GM21786 (cell line): ENCODE data around the gene STYX.

Experiments used
- ATAC-seq: cut with Tn5 transposase; IDR thresholded peaks from one replicate; pipeline ENCODE4 v1.9.1; 2021; ENCODE audit not compliant: unreplicated experiment

STYX gene, protein sequence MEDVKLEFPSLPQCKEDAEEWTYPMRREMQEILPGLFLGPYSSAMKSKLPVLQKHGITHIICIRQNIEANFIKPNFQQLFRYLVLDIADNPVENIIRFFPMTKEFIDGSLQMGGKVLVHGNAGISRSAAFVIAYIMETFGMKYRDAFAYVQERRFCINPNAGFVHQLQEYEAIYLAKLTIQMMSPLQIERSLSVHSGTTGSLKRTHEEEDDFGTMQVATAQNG

GRCh38 chr14:52729925-52730708, at the start of gene STYX:
Gene STYX (plus strand): TSS chr14:52730166. CDS start chr14:52730475, 309 bp downstream.
- peak; percentile 95 for ATAC-seq

GRCh38 chr14:52683985-52684520, 45.9 kb upstream of the STYX start:
- no peak for ATAC-seq

- ATAC-seq, result no peak
These were observed 43.8 kb upstream of the STYX start for GRCh38 chr14:52686176-52686575.

DNA sequence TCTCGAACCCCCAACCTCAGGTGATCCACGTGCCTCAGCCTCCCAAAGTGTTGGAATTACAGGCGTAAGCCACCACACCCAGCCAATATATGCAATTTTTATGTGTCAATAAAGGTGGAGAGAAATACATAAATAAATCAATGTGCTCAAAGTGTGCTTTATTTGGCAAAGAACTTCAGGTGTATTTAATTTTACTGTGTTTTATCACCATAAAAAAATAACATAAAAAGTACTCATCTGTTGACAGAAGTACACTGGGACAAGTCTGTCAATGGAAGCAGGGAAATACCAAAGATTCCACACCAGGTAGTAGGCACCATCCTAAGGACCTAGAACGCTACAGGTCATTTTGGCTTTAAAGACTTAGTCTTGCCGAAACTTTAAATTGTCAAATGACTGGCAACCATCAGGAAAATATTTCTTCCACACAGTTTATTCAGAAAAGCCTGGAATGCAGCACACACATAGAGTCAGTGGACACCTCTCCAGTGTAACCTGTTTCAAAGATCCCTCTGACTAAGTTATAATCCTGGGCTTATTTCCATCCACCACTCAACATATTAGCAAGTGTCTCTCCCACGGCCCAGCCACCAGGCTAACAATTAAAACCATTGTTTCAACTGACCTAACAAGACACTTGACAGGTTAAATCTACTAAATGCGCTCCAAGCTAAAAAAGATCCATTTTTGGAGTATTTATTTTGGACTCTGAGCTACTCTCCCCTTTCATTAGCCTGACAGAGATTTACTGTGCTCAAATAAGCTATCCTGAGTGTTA, 38.8 kb upstream of the STYX start:
- no peak for ATAC-seq

DNA sequence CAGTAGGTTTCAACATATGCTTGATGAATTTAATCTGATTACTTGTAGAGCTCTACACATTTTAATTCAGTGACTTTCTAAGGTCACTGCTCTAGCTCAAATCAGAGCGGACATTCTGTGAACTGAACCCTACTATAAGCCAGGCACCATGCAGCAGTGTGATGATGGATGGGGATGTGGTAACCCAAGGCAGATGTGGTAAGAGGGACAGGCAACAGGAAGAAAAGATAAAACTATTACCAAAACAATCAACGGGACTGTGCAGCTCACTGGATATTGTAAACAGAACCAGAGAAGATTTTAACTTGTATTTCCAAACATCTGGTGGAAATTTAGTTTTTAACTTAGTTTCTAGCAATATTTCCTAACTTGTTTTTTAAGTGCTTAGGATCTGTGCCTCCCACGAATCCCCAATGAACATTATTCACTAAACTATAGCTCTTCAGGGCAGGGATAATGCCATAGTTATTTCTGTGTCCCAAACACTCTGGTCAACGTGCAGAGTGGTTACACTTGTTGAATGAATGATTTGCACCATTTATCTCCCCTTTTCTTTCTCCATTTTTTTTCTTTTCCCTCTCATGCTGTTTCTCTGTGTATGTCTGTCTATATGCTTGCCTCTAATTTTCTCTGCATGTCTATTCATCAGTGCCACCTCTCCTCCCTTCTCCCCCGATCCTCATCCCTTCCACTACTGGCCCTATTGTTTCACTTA, 37.6 kb upstream of the STYX start:
- no peak for ATAC-seq

DNA sequence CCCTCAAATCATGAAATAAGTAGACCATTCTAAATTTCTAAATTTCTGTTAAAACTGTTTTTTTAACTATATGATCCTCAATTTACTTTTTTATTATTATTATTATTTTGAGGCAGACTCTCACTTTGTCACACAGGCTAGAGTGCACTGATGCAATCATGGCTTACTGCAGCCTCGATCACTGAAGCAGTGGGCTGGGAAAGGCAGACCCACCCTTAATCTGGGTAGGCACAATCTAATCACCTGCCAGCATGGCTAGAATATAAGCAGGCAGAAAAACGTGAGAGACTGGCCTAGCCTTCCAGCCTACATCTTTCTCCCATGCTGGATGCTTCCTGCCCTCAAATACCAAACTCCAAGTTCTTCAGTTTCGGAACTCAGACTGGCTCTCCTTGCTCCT, 36.9 kb upstream of the STYX start:
- ATAC-seq, result no peak

- no peak for ATAC-seq
These were observed 36.4 kb upstream of the STYX start for GRCh38 chr14:52693532-52693931.

DNA sequence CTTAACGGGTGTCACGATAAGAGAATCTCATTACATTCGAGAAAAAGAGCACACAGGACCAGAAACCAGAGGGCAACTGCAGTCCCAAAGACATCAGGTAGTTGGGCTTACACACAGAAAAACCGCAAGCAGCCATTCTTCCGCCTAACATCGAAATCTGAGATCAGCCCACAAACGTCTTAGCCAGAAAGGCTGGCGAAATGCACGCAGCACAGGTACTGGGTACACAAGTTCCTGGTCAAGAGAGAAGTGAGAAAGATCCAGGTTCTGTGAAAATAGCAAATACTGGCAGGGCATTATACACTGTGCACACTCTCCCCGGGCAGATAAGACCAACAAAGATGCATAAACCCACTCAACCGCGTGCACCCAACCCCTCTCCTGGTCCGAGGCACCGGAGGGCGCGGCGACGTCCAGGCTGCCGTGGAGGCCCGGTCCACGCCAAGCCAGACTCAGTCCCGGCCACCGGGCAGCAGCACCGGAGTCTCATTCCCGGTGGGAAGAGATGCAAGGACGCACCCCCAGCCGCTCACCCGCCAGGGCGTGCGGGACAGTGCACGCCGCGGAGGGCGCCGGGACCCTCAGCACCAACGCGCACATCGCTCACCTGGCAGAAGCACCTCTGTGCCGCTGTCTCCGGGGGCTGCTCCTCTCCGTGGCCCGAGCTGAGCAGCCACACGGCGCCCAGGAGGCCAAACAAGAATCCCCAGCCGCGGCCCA, 35.0 kb upstream of the STYX start:
- ATAC-seq, result peak; percentile 53

DNA sequence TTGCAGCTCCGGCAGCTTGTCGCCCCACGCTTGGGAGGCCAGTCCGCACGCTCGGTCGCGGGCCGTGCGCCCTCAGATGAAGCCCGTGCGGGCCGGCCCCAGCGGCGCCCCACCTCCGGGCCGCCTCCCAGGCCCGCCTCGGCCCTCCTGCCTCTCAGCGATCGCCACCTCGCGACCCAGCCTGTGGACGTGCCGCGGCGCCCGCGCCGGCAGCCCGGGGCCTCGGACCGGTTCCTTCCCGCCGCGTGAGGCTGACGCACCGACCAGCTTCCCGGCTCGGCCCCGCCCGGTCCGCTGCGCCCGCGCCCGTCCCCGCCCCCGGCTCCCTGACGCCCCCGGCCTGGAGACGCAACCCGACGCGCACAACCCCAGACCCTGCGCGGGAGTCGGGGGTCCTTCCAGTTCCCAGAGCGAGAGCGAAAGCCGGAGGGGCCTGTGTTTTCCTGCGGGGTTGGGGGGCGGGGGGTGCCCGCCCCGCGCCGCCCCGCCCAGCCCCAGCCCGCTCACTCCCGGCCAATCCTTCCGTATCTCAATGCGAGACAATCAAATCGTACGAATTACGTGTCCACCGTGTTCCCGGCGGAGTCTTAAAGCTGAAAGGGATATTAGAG, 34.4 kb upstream of the STYX start, which contains the start of gene ERO1A:
TSS of gene ERO1A (minus strand) at position 78 of the 611 bp plus-strand sequence. CDS start at position 1, 77 bp downstream.
- ATAC-seq, result peak; percentile 63

DNA sequence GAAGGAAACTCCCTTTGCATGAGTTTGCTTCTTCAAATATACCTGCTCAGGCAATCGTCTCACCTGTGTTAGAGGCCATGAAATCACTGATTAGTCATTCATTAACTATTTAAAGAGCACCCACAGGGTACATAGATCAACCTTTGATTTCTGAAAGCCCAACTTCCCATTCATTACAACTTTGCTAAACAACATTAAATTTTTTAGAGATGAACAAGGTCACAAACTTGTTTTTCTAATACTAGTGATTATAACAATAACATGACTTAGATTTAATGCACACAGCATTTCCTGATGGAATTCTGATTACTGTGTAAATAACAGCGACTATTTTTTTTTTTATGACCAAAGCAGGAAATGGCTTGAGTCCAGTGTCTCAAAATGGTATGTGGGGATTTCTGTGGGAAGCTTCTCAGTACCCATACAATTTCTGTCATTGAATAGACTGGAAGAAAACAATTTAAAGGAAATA, 29.2 kb upstream of the STYX start:
- ATAC-seq, result no peak

DNA sequence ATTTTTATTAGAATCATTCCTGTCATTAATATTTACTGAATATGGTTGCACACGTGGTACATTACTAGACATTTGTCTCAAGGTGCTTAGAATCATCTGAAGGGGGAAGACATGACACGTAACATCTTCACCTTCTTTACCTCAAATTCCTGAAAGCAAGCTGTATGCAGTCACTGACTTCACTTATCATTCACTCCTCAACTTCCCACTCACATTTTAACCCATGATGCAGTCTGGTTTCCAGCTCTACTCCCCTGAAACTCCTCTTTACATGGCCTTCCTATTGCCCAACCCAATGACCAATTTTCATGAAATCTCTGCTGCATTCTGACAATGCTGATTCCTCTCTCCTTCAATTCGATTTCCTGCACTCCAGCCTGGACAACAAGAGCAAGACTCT, 28.7 kb upstream of the STYX start:
- no peak for ATAC-seq

GRCh38 chr14:52703225-52703624, 26.7 kb upstream of the STYX start:
- no peak for ATAC-seq

DNA sequence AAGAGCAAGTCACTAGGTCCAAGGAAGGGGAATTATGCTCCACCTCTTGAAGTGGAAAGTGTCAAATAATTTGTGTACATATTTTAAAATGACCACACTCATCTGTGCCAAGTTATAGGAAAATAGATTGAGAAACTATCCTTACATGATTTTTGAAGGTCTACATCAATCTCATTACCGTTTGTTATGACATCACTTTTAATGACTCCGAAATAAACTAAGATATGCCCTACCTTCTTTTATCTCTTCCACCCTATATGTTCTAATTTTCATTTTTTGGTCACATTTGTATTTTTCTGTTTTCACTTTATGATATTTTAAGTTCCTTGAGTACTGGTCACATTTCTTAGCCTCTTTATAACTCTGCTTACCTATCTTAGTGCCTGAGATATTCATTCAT, 26.3 kb upstream of the STYX start:
- no peak for ATAC-seq

- ATAC-seq, result no peak
These were observed 23.7 kb upstream of the STYX start for GRCh38 chr14:52706286-52706685.

DNA sequence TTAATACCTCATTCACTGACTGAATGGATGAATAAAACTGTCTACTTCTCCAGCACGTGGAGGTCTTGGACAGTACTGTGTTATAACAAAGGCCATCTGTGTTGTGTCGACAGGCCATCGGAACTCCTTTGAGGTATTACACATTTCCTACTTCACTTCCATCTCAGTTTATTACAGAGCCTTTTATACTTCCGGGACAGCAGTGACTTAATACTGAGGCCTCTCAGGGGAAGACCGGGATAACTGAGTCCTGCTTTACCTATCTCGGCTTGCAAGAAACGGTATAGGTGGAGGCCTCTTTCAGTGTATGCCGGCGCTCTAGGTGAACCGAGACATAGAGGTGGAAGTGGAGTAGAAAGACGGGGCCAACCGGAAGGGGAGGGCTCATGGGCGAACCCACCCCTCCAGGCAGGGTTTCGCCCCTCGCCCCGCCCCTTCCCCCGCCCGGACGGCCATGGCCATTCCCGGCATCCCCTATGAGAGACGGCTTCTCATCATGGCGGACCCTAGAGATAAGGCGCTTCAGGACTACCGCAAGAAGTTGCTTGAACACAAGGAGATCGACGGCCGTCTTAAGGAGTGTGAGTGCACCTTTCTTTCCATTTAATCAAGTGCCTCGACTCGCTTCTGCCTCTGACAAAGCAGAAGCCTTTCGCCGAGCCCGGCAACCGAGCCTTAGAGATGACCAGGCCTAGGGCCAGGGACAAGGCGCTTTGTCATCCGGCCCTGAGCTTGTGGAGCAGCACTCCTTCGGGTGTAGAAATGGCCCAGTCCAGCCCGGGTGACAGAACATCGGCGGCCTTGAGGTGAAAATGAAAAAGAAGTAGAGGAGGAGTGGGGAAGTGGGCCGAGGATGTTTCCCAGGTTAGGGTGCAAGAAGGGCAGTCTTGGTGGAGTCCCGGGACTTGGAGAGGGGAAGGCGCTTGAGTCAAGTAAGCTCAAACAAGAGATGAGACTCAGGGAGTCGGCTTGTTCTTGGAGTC, 23.0 kb upstream of the STYX start, which contains the start of gene PSMC6:
TSS of gene PSMC6 (plus strand) at position 477 of the 983 bp plus-strand sequence. CDS start at position 497, 20 bp downstream.
- peak; percentile 97 for ATAC-seq

DNA sequence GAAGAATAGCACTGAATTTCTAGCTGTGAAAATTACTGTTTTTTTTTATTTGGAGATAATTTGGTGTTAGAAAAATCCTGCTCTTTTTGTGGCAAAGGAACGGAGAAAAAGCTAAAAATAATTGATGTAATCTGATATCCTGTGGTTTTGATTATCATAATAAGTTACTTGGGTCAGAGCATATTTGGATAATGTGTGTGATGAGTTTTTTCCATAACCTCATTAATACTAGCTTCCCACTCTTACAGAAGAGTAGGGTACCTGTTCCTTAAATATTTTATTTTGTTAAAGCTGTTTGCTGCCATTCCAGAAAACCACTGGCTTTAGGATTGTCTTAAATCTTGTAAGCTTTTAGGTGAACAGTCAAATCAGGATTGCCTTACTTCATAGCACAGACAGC, 18.3 kb upstream of the STYX start:
- no peak for ATAC-seq

- ATAC-seq, result no peak
These were observed 13.8 kb upstream of the STYX start for GRCh38 chr14:52716155-52716554.
